ENCODE data around the gene C11orf24.

Gene C11orf24

GRCh38 chr11:68211546-68211945, 60.2 kb downstream of the C11orf24 start:
- FAIRE-seq: no peak
- TF ChIP-seq CTCF (IDR thresholded peaks at IDR 0.05; ENCODE audit: insufficient read depth, missing control alignments): no peak

More at GRCh38 chr11:68211546-68211945, 60.2 kb downstream of the C11orf24 start:
- DNase-seq (ENCODE audit: insufficient read length, low spot score): no peak
